IMR-90 (cell line): Measurements from ENCODE around the gene TADA2A. TPM values are rescaled to one million over a fixed set of nuclear protein-coding genes. Genes with fewer than 3 reads are reported as not detected.

Source experiments
- ATAC-seq: fragments of 200-7000 bp; cut with Tn5 transposase; 2 replicates; pipeline ENCODE4 v1.9.1; 2020; ENCODE audit warnings: low read depth, mild to moderate bottlenecking, moderate library complexity
- BruUV-seq: library from RNA; stranded (reverse); fragments of 400-500 nt; replicated peaks from 2 replicates; lab custom pipeline; 2021; lab: Mats Ljungman, UMichigan
- CTCF ChIA-PET: fragments of 300-600 bp; formaldehyde crosslinking; extraction: SDS; loops from one replicate; lab custom pipeline; 2021; ENCODE audit warnings: antibody characterized with exemption; lab: Yijun Ruan, JAX
- POLR2A ChIA-PET: fragments of 300-600 bp; sonication (Branson Sonifier 250); formaldehyde crosslinking; loops from one replicate; lab custom pipeline; 2022; ENCODE audit warnings: antibody characterized with exemption; ENCODE audit not compliant: unreplicated experiment; lab: Charles Lee
- DNase-seq: peaks from one replicate; pipeline ENCODE4 v3.0.0; 2013
- H2AFZ ChIP-seq: replicated peaks from 2 replicates; pipeline ENCODE3; 2013; ENCODE audit warnings: low read length, mild to moderate bottlenecking; ENCODE audit not compliant: poor library complexity
- H2AK5ac ChIP-seq: 2 replicates; pipeline ENCODE4 v1.6.1; 2013; ENCODE audit warnings: low read depth, low read length, inconsistent platforms
- H2AK9ac ChIP-seq: replicated peaks from 2 replicates; pipeline ENCODE3; 2013; ENCODE audit warnings: mild to moderate bottlenecking, low read depth, low read length, moderate library complexity; ENCODE audit not compliant: poor library complexity
- H2BK120ac ChIP-seq: 2 replicates; pipeline ENCODE4 v1.6.1; 2013; ENCODE audit warnings: low read depth, low read length, inconsistent platforms
- H2BK15ac ChIP-seq: 3 replicates; pipeline ENCODE4 v1.6.1; 2013; ENCODE audit warnings: low read depth, low read length, inconsistent platforms
- H2BK20ac ChIP-seq: 2 replicates; pipeline ENCODE4 v1.6.1; 2013; ENCODE audit warnings: low read depth, mild to moderate bottlenecking, inconsistent platforms, low read length, moderate library complexity
- H2BK5ac ChIP-seq: 2 replicates; pipeline ENCODE4 v1.6.1; 2013; ENCODE audit warnings: mild to moderate bottlenecking, low read depth, low read length, inconsistent platforms; ENCODE audit not compliant: poor library complexity, severe bottlenecking
- H3K14ac ChIP-seq: replicated peaks from 2 replicates; pipeline ENCODE4 v1.6.1; 2013; ENCODE audit warnings: low read depth, low read length, inconsistent platforms
- H3K18ac ChIP-seq: 2 replicates; pipeline ENCODE4 v1.6.1; 2013; ENCODE audit warnings: low read depth, low read length, control low read depth
- H3K23ac ChIP-seq: 2 replicates; pipeline ENCODE4 v1.6.1; 2013; ENCODE audit warnings: low read depth, low read length, inconsistent platforms
- H3K27ac ChIP-seq: 2 replicates; pipeline ENCODE4 v1.5.1; 2013; ENCODE audit warnings: mild to moderate bottlenecking, control low read depth, low read length; ENCODE audit not compliant: insufficient read depth
- H3K27me3 ChIP-seq: 2 replicates; pipeline ENCODE4 v1.6.1; 2013; ENCODE audit warnings: low read length; ENCODE audit not compliant: control insufficient read depth, insufficient read depth
- H3K36me3 ChIP-seq: 2 replicates; pipeline ENCODE4 v1.6.1; 2013; ENCODE audit warnings: low read length, mixed read lengths; ENCODE audit not compliant: control insufficient read depth, insufficient read depth
- H3K4ac ChIP-seq: 2 replicates; pipeline ENCODE4 v1.6.1; 2013; ENCODE audit warnings: low read depth, low read length, inconsistent platforms
- H3K4me1 ChIP-seq: 2 replicates; pipeline ENCODE4 v1.6.1; 2013; ENCODE audit warnings: low read length, mixed read lengths; ENCODE audit not compliant: control insufficient read depth, insufficient read depth
- H3K4me2 ChIP-seq: 2 replicates; pipeline ENCODE4 v1.6.1; 2013; ENCODE audit warnings: low read depth, mild to moderate bottlenecking, control low read depth, low read length, moderate library complexity
- H3K4me3 ChIP-seq: 2 replicates; pipeline ENCODE4 v1.5.1; 2013; ENCODE audit warnings: low read depth, mild to moderate bottlenecking, control low read depth, low read length, moderate library complexity; ENCODE audit not compliant: insufficient read depth
- H3K56ac ChIP-seq: 2 replicates; pipeline ENCODE4 v1.6.1; 2013; ENCODE audit warnings: low read length, inconsistent platforms; ENCODE audit not compliant: insufficient read depth; ENCODE audit errors: extremely low read depth
- H3K79me1 ChIP-seq, 2 experiments: 2 replicates each; pipeline ENCODE4 v1.6.1; 2013; ENCODE audit warnings: low read length in 2 of 2, inconsistent platforms in 1 of 2, low read depth in 1 of 2
- H3K9ac ChIP-seq: 2 replicates; pipeline ENCODE4 v1.6.1; 2013; ENCODE audit warnings: low read depth, low read length, control low read depth
- H3K9me1 ChIP-seq: 2 replicates; pipeline ENCODE4 v1.6.1; 2013; ENCODE audit warnings: low read length, inconsistent platforms; ENCODE audit not compliant: insufficient read depth
- H3K9me3 ChIP-seq: 2 replicates; pipeline ENCODE4 v1.6.1; 2013; ENCODE audit warnings: low read length; ENCODE audit not compliant: control insufficient read depth, insufficient read depth
- H4K20me1 ChIP-seq: 2 replicates; pipeline ENCODE4 v1.6.1; 2013; ENCODE audit warnings: low read length, inconsistent platforms; ENCODE audit not compliant: insufficient read depth
- H4K5ac ChIP-seq: 2 replicates; pipeline ENCODE4 v1.6.1; 2013; ENCODE audit warnings: mild to moderate bottlenecking, low read depth, low read length, control low read depth
- H4K8ac ChIP-seq, 2 experiments: 2 replicates each; pipeline ENCODE4 v1.6.1; 2013; ENCODE audit warnings: low read depth in 2 of 2, low read length in 2 of 2, control low read depth in 1 of 2, inconsistent platforms in 1 of 2
- H4K91ac ChIP-seq: 2 replicates; pipeline ENCODE4 v1.6.1; 2013; ENCODE audit warnings: low read depth, low read length, inconsistent platforms; ENCODE audit not compliant: insufficient read depth
- BHLHE40 ChIP-seq: fragments of 150-350 bp; IDR thresholded peaks from 2 replicates; pipeline ENCODE4 v1.6.1; 2016; ENCODE audit warnings: mild to moderate bottlenecking, low read depth, low read length
- CEBPB ChIP-seq: IDR thresholded peaks from 2 replicates; pipeline ENCODE4 v1.6.1; 2012; ENCODE audit warnings: low read depth, low read length, improper control_type of control experiment
- CHD1 ChIP-seq: IDR thresholded peaks from 2 replicates; pipeline ENCODE4 v1.6.1; 2012; ENCODE audit warnings: low read depth, low read length, improper control_type of control experiment
- FOS ChIP-seq: fragments of 150-350 bp; IDR thresholded peaks from 2 replicates; pipeline ENCODE4 v1.6.1; 2016; ENCODE audit warnings: low read depth, low read length
- MAFK ChIP-seq: IDR thresholded peaks from 2 replicates; pipeline ENCODE4 v1.6.1; 2012; ENCODE audit warnings: low read depth, low read length, improper control_type of control experiment
- MAZ ChIP-seq: IDR thresholded peaks from 2 replicates; pipeline ENCODE4 v1.6.1; 2012; ENCODE audit warnings: low read depth, mild to moderate bottlenecking, low read length, improper control_type of control experiment, moderate library complexity, borderline replicate concordance
- MXI1 ChIP-seq: IDR thresholded peaks from 2 replicates; pipeline ENCODE4 v1.6.1; 2012; ENCODE audit warnings: low read depth, mild to moderate bottlenecking, low read length, moderate library complexity, borderline replicate concordance
- NFE2L2 ChIP-seq: fragments of 150-350 bp; IDR thresholded peaks from 2 replicates; pipeline ENCODE4 v1.6.1; 2016; ENCODE audit warnings: low read depth, mild to moderate bottlenecking, low read length
- POLR2A ChIP-seq: IDR thresholded peaks from 2 replicates; pipeline ENCODE4 v1.6.1; 2012; ENCODE audit warnings: mild to moderate bottlenecking, low read depth, low read length
- RAD21 ChIP-seq: IDR thresholded peaks from 2 replicates; pipeline ENCODE4 v1.6.1; 2012; ENCODE audit warnings: low read length, improper control_type of control experiment
- RCOR1 ChIP-seq: IDR thresholded peaks from 2 replicates; pipeline ENCODE4 v1.6.1; 2012; ENCODE audit warnings: mild to moderate bottlenecking, low read length, improper control_type of control experiment; ENCODE audit not compliant: insufficient replicate concordance
- RFX5 ChIP-seq: IDR thresholded peaks from 2 replicates; pipeline ENCODE4 v1.8.0; 2012; ENCODE audit warnings: low read depth, mild to moderate bottlenecking, low read length, moderate library complexity
- SMC3 ChIP-seq: fragments of 150-350 bp; IDR thresholded peaks from 2 replicates; pipeline ENCODE4 v1.6.1; 2016; ENCODE audit warnings: low read depth, mild to moderate bottlenecking, antibody characterized with exemption, low read length, moderate library complexity
- WGBS, 2 experiments: methylation state at CpG; one replicate each; pipeline versions ENCODE4 v1.1.5 to v1.1.7; 2013; ENCODE audit warnings: missing lambda C conversion rate in 2 of 2; ENCODE audit not compliant: insufficient read length in 1 of 2; ENCODE audit errors: extremely low coverage in 2 of 2; 5-methylcytosine and 5-hydroxymethylcytosine counted together
- dilution Hi-C: fragments of 300-500 bp; cut with HindIII; formaldehyde crosslinking; loops from one replicate; pipeline ENCODE4 v1.14.3; 2018; ENCODE audit warnings: low sequenced_read_pairs; ENCODE audit not compliant: unreplicated experiment
- in situ Hi-C: fragments of 300-500 bp; cut with MboI; formaldehyde crosslinking; loops from 3 replicates; pipeline ENCODE4 v1.14.3; 2019; ENCODE audit warnings: low sequenced_read_pairs, inconsistent platforms, mixed read lengths
- intact Hi-C: fragments of 100-400 bp; cut with micrococcal nuclease; formaldehyde crosslinking; loops from 2 replicates; pipeline ENCODE4 v1.10.0; 2022
- polyA plus RNA-seq, 3 experiments: library from polyadenylated mRNA; depleted of rRNA; stranded (reverse); fragments of >200 nt; gene quantifications; 2 replicates each; pipeline ENCODE4 v1.2.3, GENCODE V29; 2012; ENCODE audit warnings: low replicate concordance in 1 of 3
- total RNA-seq: library from RNA; depleted of rRNA; stranded (reverse); fragments of >200 nt; gene quantifications from 2 replicates; pipeline ENCODE4 v1.2.3, GENCODE V29; 2012
- TF ChIP-seq, protein P1 (sequence below): fragments of 150-350 bp; IDR thresholded peaks from 2 replicates; pipeline ENCODE4 v1.6.1; 2017; ENCODE audit warnings: mild to moderate bottlenecking, antibody characterized with exemption, low read length, low read depth
- TF ChIP-seq, protein P2 (sequence below): fragments of 150-350 bp; IDR thresholded peaks from 2 replicates; pipeline ENCODE4 v1.6.1; 2016; ENCODE audit warnings: low read depth, mild to moderate bottlenecking, low read length, moderate library complexity, borderline replicate concordance
- TF ChIP-seq, protein P3 (sequence below): conservative IDR thresholded peaks from 2 replicates; pipeline ENCODE4 v1.5.1; 2012; ENCODE audit warnings: mild to moderate bottlenecking, low read depth, low read length, improper control_type of control experiment

The TADA2A gene
- total and polyA plus RNA-seq, 2 of the 4 experiments (the other 2 are of a cell fraction) = 13.1 to 19.7 TPM

DNA sequence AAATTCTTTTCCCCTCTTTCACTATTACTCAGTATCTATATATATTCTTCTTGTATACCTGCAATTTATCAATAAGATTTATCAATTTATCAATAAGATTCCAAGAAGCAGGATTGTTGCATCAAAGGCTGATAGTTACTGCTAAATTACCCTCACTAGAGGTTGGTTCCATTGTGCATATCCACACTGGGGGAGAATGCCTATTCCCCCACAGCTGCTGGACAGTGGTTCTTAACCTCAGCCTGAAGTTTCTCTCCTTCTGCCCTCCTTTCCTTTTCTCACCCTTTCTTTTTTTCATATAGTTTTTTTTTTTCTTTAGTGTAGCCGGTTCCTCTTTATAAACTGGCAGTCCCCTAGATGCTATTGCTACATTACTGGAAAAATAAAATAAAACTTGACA, 24.6 kb upstream of the TADA2A start:
- H3K23ac ChIP-seq = no peak overlapping the region
- dilution Hi-C loops (no loop called here), in situ Hi-C loops (no loop called here), intact Hi-C loops (no loop called here)
- DNase-seq (no peak), ATAC-seq (no peak)
- no peaks in the 10 kb centered on the region for H3K9me1 ChIP-seq
- no peak overlapping the region for H2AK5ac ChIP-seq
- no peak overlapping the region for H2AFZ ChIP-seq
- no peak overlapping the region for H3K14ac ChIP-seq
- no peak overlapping the region for H2BK5ac ChIP-seq
- no peak overlapping the region for H3K56ac ChIP-seq
- H4K5ac ChIP-seq = no peak overlapping the region
- TF ChIP-seq SMC3 (no peak), MAFK (no peak), CEBPB (no peak), RCOR1 (no peak), MXI1 (no peak), RAD21 (no peak), RFX5 (no peak), NFE2L2 (no peak), MAZ (no peak), BHLHE40 (no peak), POLR2A (no peak), FOS (no peak), CHD1 (no peak)
- TF ChIP-seq, protein P1, sequence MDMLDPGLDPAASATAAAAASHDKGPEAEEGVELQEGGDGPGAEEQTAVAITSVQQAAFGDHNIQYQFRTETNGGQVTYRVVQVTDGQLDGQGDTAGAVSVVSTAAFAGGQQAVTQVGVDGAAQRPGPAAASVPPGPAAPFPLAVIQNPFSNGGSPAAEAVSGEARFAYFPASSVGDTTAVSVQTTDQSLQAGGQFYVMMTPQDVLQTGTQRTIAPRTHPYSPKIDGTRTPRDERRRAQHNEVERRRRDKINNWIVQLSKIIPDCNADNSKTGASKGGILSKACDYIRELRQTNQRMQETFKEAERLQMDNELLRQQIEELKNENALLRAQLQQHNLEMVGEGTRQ = no peak
- TF ChIP-seq, protein P2, sequence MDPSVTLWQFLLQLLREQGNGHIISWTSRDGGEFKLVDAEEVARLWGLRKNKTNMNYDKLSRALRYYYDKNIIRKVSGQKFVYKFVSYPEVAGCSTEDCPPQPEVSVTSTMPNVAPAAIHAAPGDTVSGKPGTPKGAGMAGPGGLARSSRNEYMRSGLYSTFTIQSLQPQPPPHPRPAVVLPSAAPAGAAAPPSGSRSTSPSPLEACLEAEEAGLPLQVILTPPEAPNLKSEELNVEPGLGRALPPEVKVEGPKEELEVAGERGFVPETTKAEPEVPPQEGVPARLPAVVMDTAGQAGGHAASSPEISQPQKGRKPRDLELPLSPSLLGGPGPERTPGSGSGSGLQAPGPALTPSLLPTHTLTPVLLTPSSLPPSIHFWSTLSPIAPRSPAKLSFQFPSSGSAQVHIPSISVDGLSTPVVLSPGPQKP = no peak
- TF ChIP-seq, protein P3, sequence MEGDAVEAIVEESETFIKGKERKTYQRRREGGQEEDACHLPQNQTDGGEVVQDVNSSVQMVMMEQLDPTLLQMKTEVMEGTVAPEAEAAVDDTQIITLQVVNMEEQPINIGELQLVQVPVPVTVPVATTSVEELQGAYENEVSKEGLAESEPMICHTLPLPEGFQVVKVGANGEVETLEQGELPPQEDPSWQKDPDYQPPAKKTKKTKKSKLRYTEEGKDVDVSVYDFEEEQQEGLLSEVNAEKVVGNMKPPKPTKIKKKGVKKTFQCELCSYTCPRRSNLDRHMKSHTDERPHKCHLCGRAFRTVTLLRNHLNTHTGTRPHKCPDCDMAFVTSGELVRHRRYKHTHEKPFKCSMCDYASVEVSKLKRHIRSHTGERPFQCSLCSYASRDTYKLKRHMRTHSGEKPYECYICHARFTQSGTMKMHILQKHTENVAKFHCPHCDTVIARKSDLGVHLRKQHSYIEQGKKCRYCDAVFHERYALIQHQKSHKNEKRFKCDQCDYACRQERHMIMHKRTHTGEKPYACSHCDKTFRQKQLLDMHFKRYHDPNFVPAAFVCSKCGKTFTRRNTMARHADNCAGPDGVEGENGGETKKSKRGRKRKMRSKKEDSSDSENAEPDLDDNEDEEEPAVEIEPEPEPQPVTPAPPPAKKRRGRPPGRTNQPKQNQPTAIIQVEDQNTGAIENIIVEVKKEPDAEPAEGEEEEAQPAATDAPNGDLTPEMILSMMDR = no peak
- H3K9ac ChIP-seq = no peak overlapping the region
- H2AK9ac ChIP-seq = no peak overlapping the region
- H4K91ac ChIP-seq = no peak overlapping the region
- H3K36me3 ChIP-seq = no peaks in the 10 kb centered on the region
- BruUV-seq = no TSS peak
- H3K4me1 ChIP-seq = no peaks in the 10 kb centered on the region
- H2BK20ac ChIP-seq = no peak overlapping the region
- peaks cover 2 to 4% of the 10 kb centered on the region in 2 experiments; a peak in 1 of 4 replicates for H3K79me1 ChIP-seq
- H3K27me3 ChIP-seq = no peaks in the 10 kb centered on the region
- no peak overlapping the region for H2BK120ac ChIP-seq
- WGBS, 2 experiments = no CpG with 5 or more reads among the region's 1 CpG
- POLR2A ChIA-PET = no interaction called here
- CTCF ChIA-PET = interaction anchor here (1.7 kb wide), 1 partner anchor 9 kb away, joined by 10 read pairs; no protein-coding TSS in a partner anchor
- H4K8ac ChIP-seq = no peak overlapping the region
- no peak overlapping the region for H2BK15ac ChIP-seq
- H4K20me1 ChIP-seq = no peaks in the 10 kb centered on the region
- H3K18ac ChIP-seq = no peak overlapping the region
- no peak overlapping the region for H3K27ac ChIP-seq
- no peak overlapping the region for H3K4ac ChIP-seq
- no peak overlapping the region for H3K4me3 ChIP-seq
- H3K4me2 ChIP-seq = no peak overlapping the region
- H3K9me3 ChIP-seq = no peaks in the 10 kb centered on the region
